ENCODE data around the gene FGF18. TPM values are rescaled to one million over a fixed set of nuclear protein-coding genes. Genes with fewer than 3 reads are reported as not detected.

The FGF18 gene
- total and polyA plus RNA-seq, 9 of the 15 experiments (the other 6 are each of a cell fraction or from before 2014, with no cell fraction given), result 0.05 to 0.18 (median 0.11) TPM; not detected in 6

- intact Hi-C loops (cut with micrococcal nuclease), result loop anchor here (5.0 kb wide), 1 partner anchor 65 kb away; the partner anchor contains the start of gene FGF18
- TF ChIP-seq, protein P1, sequence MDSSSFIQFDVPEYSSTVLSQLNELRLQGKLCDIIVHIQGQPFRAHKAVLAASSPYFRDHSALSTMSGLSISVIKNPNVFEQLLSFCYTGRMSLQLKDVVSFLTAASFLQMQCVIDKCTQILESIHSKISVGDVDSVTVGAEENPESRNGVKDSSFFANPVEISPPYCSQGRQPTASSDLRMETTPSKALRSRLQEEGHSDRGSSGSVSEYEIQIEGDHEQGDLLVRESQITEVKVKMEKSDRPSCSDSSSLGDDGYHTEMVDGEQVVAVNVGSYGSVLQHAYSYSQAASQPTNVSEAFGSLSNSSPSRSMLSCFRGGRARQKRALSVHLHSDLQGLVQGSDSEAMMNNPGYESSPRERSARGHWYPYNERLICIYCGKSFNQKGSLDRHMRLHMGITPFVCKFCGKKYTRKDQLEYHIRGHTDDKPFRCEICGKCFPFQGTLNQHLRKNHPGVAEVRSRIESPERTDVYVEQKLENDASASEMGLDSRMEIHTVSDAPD (CRISPR knock-in tag; IDR thresholded peaks at IDR 0.05), result no peak
- no peak for TF ChIP-seq NUFIP1 (IDR thresholded peaks at IDR 0.05; ENCODE audit: partially characterized antibody)
- no peak for TF ChIP-seq NRF1 (conservative IDR thresholded peaks at IDR 0.05 in 1 of 2, IDR thresholded peaks at IDR 0.05 in 1 of 2)
- no peak for TF ChIP-seq KDM4B (IDR thresholded peaks at IDR 0.05; ENCODE audit: borderline replicate concordance in 2 of 2, low read depth in 1 of 2)
- TF ChIP-seq TFAP4 (CRISPR knock-in tag; IDR thresholded peaks at IDR 0.05; ENCODE audit: borderline replicate concordance), result no peak
- TF ChIP-seq E2F3 (CRISPR knock-in tag; IDR thresholded peaks at IDR 0.05), result no peak
- no peak for TF ChIP-seq ZNF766 (CRISPR knock-in tag; conservative IDR thresholded peaks at IDR 0.05)
- TF ChIP-seq, protein P2, sequence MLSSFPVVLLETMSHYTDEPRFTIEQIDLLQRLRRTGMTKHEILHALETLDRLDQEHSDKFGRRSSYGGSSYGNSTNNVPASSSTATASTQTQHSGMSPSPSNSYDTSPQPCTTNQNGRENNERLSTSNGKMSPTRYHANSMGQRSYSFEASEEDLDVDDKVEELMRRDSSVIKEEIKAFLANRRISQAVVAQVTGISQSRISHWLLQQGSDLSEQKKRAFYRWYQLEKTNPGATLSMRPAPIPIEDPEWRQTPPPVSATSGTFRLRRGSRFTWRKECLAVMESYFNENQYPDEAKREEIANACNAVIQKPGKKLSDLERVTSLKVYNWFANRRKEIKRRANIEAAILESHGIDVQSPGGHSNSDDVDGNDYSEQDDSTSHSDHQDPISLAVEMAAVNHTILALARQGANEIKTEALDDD (IDR thresholded peaks at IDR 0.05), result no peak
- TF ChIP-seq XRCC5 (IDR thresholded peaks at IDR 0.05; ENCODE audit: low read depth, low read length), result no peak
- TF ChIP-seq ZNF79 (CRISPR knock-in tag; IDR thresholded peaks at IDR 0.05; ENCODE audit: low read depth), result no peak
- TF ChIP-seq NR4A1 (CRISPR knock-in tag; IDR thresholded peaks at IDR 0.05), result no peak
- no peak for TF ChIP-seq NR4A1 (tag; IDR thresholded peaks at IDR 0.05)
- no peak for TF ChIP-seq ZBTB33 (CRISPR knock-in tag; IDR thresholded peaks at IDR 0.05)
- TF ChIP-seq KLF10 (CRISPR knock-in tag; IDR thresholded peaks at IDR 0.05), result no peak
- TF ChIP-seq ZNF347 (CRISPR knock-in tag; IDR thresholded peaks at IDR 0.05; ENCODE audit: low read depth), result no peak
- TF ChIP-seq CEBPB (tag; IDR thresholded peaks at IDR 0.05), result no peak
These were observed 62.4 kb downstream of the FGF18 start for GRCh38 chr5:171481571-171482433.

More at GRCh38 chr5:171481571-171482433, 62.4 kb downstream of the FGF18 start:
- Histone ChIP-seq H2AFZ (ENCODE audit: low read depth, low read length) (no peak overlapping the region), H3K9me1 (ENCODE audit: control insufficient read depth, insufficient read depth, low read length) (no peaks in the 10 kb centered on the region), H3K4me3 (no peak overlapping the region), H3K9me3 (replicated peaks; ENCODE audit: control insufficient read depth, insufficient read depth, low read depth, low read length) (no peaks in the 10 kb centered on the region), H3K9ac (ENCODE audit: insufficient read depth in 1 of 2, low read depth in 2 of 2, low read length in 2 of 2) (no peak overlapping the region), H4K20me1 (replicated peaks; ENCODE audit: control insufficient read depth, insufficient read depth, low read length) (peaks cover 3% of the 10 kb centered on the region; the same call in 1 of the 2 replicates), H3K4me2 (ENCODE audit: insufficient read depth, low read length) (no peak overlapping the region), H3K79me2 (ENCODE audit: control insufficient read depth, insufficient read depth, low read length) (no peaks in the 10 kb centered on the region), H3K4me1 (replicated peaks in 1 of 2; ENCODE audit: control insufficient read depth in 2 of 2, insufficient read depth in 2 of 2, low read length in 2 of 2) (peaks cover 5% of the 10 kb centered on the region in 2 experiments; a peak in 4 of 5 replicates), H3K36me3 (ENCODE audit: control insufficient read depth, insufficient read depth, low read length) (no peaks in the 10 kb centered on the region), H3K27me3 (ENCODE audit: control insufficient read depth in 2 of 2, insufficient read depth in 2 of 2, low read length in 2 of 2) (peaks cover 5 to 29% of the 10 kb centered on the region in 2 experiments; a peak in 3 of 5 replicates), H3K27ac (ENCODE audit: extremely low read depth, low read depth, low read length) (no peak overlapping the region)
- ATAC-seq, result no peak
- 6% methylated on average over 9 of the region's 10 CpGs for WGBS (ENCODE audit: insufficient coverage, low coverage, missing lambda C conversion rate)
- in situ Hi-C loops (cut with MboI), result no loop called here
- no peak for DNase-seq (ENCODE audit: extremely low read depth in 1 of 4, low spot score in 3 of 4)
- ChIA-PET CTCF (ENCODE audit: low intra/inter-chr PET ratio) (no interaction called here), POLR2A (interaction anchor here (0.9 to 1.3 kb wide), 2 partner anchors 13 to 341 kb away, joined by 3 read pairs; no protein-coding TSS in a partner anchor)
- BruUV-seq (replicated peaks), result no TSS peak
- FAIRE-seq, result no peak
